Ecto neural progenitor cell (in vitro differentiated cells): ENCODE results near the gene NEAT1.

ENCODE experiments used
- DNase-seq: peaks from one replicate; pipeline ENCODE4 v3.0.0-alpha.2; 2018; ENCODE audit warnings: low spot score

The NEAT1 gene

DNA sequence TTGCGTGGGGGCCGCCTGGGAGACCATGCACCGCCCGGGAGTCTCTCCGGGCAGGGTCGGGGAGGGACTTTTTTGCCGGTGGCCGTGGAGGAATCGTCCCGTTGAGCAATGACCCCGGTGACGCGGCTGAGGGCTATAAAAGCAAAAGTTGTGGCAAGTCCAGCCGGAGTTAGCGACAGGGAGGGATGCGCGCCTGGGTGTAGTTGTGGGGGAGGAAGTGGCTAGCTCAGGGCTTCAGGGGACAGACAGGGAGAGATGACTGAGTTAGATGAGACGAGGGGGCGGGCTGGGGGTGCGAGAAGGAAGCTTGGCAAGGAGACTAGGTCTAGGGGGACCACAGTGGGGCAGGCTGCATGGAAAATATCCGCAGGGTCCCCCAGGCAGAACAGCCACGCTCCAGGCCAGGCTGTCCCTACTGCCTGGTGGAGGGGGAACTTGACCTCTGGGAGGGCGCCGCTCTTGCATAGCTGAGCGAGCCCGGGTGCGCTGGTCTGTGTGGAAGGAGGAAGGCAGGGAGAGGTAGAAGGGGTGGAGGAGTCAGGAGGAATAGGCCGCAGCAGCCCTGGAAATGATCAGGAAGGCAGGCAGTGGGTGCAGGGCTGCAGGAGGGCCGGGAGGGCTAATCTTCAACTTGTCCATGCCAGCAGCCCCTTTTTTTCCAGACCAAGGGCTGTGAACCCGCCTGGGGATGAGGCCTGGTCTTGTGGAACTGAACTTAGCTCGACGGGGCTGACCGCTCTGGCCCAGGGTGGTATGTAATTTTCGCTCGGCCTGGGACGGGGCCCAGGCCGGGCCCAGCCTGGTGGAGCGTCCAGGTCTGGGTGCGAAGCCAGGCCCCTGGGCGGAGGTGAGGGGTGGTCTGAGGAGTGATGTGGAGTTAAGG is at the start of gene NEAT1:
Gene NEAT1, plus strand, starts transcription at position 166 of the 883 bp plus-strand sequence.
- peak; percentile 94 for DNase-seq

- DNase-seq, result no peak
These were observed 48.6 kb upstream of the NEAT1 start for GRCh38 chr11:65373839-65374580.

- no peak for DNase-seq
These were observed 47.6 kb upstream of the NEAT1 start for GRCh38 chr11:65375012-65375411.

DNA sequence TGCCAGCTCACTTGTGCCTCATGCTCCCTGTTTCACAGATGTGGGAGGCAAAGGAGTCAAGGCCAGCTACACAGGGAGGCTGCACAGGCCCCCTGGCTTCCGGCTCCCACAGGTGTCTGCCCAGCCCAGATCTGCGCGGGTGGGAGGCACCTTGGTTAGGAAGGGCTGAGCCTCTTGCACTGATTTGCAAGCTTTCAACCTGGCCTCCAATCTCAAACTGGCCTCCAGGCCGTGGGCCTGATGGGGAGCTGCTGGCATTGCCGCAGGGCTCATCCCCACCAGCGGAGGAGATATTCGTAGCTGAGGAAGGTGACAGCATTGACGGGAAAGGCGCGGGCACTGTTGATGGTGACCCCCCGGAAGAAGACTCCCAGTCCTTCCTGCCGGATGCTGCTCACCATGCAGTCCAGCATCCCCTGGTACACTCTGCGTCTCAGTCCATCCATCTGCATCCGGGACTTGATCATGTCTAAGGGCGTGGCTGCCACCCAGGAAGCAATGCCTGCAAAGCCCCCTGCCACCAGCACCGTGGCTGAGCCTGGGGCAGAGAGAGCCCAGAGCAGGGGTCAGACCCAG is 46.4 kb upstream of the NEAT1 start:
- DNase-seq, result no peak

- no peak for DNase-seq
These were observed 45.6 kb upstream of the NEAT1 start for GRCh38 chr11:65377036-65377435.

- DNase-seq, result no peak
These were observed 44.8 kb upstream of the NEAT1 start for GRCh38 chr11:65377777-65378176.

GRCh38 chr11:65378208-65378927 is 44.2 kb upstream of the NEAT1 start:
- DNase-seq, result no peak

GRCh38 chr11:65378928-65379638 is 43.5 kb upstream of the NEAT1 start:
- no peak for DNase-seq

- no peak for DNase-seq
These were observed 42.7 kb upstream of the NEAT1 start for GRCh38 chr11:65379698-65380459.

- DNase-seq, result no peak
These were observed 42.0 kb upstream of the NEAT1 start for GRCh38 chr11:65380460-65381119.

DNA sequence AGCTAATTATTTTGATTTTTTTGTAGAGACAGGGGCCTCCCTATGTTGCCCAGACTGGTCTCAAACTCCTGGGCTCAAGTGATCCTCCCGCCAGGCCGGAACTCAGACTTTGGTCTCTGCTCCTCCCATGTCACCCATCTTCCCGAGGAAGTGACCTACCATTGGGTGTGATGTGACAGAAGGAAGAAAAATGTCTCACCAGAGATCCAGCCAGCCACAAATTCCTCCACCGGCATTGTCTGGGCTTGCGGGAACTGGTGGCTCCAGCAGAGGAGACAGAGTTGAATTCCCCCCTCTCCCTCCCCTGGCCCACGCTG is 40.9 kb upstream of the NEAT1 start:
- DNase-seq, result no peak

- DNase-seq, result peak; percentile 76
These were observed 40.4 kb upstream of the NEAT1 start, which contains the start of gene SLC25A45 for GRCh38 chr11:65382033-65382803. Gene SLC25A45, minus strand, starts transcription at chr11:65382646. Its CDS starts 695 bp downstream, at chr11:65381951.

DNA sequence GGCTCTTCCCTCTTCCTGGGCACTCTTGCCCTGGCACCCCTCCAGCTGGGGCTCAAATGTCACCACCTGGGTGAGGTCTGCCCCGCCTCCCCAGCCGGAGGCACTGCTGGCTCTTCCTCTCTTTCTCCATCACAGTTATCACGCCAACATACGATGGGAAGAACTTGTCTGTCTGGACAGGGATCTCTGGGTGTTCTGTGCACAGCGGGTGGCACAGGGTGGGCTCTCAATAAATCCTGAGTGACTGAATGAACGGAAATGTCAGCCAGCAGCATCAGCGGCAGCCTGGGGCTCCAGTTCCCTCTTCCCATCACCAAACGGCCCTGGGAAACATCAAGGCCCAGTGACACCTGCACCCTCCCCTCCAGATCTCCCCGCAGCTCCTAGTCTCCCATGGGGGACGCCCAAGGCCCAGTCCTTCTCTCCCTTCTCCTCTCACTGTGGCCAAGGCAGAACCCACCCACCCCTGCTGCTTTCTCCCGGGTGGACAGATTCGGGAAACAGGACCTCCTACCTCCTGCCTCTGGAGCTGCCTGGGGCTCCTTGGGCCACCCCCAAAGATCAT is 39.7 kb upstream of the NEAT1 start:
- DNase-seq, result no peak

DNA sequence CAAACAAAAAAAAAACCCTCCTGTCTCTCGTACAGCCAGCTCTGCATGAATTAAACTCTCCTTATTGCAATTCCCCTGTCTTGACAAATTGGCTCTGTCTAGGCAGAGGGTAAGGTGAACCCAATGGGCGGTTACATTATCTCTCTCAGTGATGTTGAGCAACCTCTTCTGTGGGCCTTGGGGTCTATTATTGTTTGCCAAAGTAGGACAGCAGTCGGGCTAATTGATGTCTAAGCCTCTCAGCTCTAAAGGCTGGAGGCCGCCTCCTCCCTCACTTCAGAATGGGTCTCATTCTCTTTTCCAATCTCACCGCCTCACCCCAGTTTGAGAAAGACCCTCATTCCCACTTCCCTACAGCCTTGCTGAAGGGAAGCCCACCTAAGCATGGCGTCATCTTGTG is 38.8 kb upstream of the NEAT1 start:
- DNase-seq, result no peak

GRCh38 chr11:65384301-65384889 is 38.2 kb upstream of the NEAT1 start:
- DNase-seq, result no peak

GRCh38 chr11:65386307-65387140 is 36.1 kb upstream of the NEAT1 start, which contains the start of gene FRMD8:
Gene FRMD8, plus strand, starts transcription at chr11:65386637. Its CDS starts 400 bp downstream, at chr11:65387037.
- DNase-seq, result peak; percentile 90

DNA sequence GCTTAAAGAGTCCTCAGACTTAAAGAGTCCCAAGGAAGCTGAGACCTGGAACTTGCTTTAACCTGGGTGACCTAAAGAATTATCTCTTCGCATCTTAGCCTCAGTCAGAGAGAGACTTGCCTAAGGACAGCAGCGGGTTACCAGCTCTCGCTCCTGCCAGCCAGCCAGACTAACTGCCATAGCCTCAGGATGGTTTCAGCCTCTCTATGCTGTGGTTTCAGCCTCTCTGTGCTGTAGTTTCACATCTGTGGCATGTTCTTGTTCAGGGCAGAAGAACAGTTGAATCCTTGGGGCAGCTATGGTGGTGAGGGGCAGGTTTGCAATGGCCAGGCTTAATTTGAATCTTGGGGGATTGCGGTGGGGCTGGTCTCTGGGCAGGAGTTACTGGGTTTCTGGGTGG is 33.9 kb upstream of the NEAT1 start:
- no peak for DNase-seq
